Central memory CD8-positive, alpha-beta T cell (primary cell): ENCODE measurements around the gene PRM1.

Experiments
- ATAC-seq: fragments of 150-1000 bp; cut with Tn5 transposase; replicated peaks from 2 replicates; pipeline ENCODE4 v1.10.0; 2022; ENCODE audit warnings: mild to moderate bottlenecking, moderate FRiP score, moderate number of reproducible peaks; ENCODE audit not compliant: poor library complexity, severe bottlenecking; ENCODE audit errors: extremely low read depth
- DNase-seq, 2 donors: peaks; one replicate each; pipeline ENCODE4 v3.0.0; 2021; ENCODE audit warnings: low spot score in 2 of 2
- H3K27ac Mint-ChIP-seq: one replicate; pipeline ENCODE4 v1.8.0; 2022; ENCODE audit warnings: low read depth, mild to moderate bottlenecking, moderate library complexity, mixed read lengths
- H3K27me3 Mint-ChIP-seq: one replicate; pipeline ENCODE4 v1.8.0; 2022; ENCODE audit warnings: mixed read lengths
- H3K36me3 Mint-ChIP-seq: one replicate; pipeline ENCODE4 v1.8.0; 2022; ENCODE audit warnings: mild to moderate bottlenecking, moderate library complexity, mixed read lengths; ENCODE audit not compliant: insufficient read depth
- H3K4me1 Mint-ChIP-seq: one replicate; pipeline ENCODE4 v1.8.0; 2022; ENCODE audit warnings: mixed read lengths
- H3K4me3 Mint-ChIP-seq: one replicate; pipeline ENCODE4 v1.8.0; 2022; ENCODE audit warnings: mild to moderate bottlenecking, moderate library complexity, mixed read lengths
- H3K9me3 Mint-ChIP-seq: one replicate; pipeline ENCODE4 v1.8.0; 2022; ENCODE audit warnings: mixed read lengths

PRM1 gene

DNA sequence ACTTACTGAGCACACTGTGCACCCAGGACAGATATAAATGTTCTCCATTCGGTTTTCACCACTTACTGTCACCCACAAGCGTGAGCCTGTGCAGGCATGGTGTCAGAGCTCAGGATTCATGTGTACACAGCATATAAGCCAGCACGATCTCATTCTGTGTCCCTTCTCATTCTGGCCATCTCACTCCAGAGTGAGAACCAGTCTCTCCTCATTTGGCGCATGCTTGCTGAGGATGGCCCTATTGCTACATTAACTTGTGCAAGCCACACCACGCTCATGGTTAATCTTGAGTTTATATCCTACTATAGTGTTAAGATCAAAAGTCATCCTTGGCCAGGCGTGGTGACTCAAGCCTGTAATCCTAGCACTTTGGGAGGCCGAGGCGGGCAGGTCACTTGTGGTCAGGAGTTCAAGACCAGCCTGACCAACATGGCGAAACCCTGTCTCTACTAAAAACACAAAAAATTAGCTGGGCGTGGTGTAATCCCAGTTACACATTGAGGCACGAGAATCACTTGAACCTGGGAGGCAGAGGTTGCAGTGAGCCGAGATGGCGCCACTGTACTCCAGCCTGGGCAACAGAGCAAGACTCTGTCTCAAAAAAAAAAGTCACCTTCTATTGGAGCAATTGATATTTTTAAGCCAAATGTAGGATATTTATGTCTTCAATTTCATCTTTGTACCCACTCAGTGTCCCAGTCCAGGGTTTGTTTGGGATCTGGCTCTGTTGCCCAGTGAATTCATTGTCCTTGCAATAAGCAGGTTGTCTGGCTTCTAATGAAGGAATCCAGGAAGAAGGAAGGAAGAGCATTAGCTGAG, 46.0 kb downstream of the PRM1 start:
- no peak for ATAC-seq
- Mint-ChIP-seq H3K4me3 (no peak overlapping the region), H3K9me3 (no peaks in the 10 kb centered on the region), H3K27me3 (no peaks in the 10 kb centered on the region), H3K36me3 (peaks cover 5% of the 10 kb centered on the region), H3K4me1 (peaks cover 43% of the 10 kb centered on the region), H3K27ac (no peak overlapping the region)
- no peak for DNase-seq

DNA sequence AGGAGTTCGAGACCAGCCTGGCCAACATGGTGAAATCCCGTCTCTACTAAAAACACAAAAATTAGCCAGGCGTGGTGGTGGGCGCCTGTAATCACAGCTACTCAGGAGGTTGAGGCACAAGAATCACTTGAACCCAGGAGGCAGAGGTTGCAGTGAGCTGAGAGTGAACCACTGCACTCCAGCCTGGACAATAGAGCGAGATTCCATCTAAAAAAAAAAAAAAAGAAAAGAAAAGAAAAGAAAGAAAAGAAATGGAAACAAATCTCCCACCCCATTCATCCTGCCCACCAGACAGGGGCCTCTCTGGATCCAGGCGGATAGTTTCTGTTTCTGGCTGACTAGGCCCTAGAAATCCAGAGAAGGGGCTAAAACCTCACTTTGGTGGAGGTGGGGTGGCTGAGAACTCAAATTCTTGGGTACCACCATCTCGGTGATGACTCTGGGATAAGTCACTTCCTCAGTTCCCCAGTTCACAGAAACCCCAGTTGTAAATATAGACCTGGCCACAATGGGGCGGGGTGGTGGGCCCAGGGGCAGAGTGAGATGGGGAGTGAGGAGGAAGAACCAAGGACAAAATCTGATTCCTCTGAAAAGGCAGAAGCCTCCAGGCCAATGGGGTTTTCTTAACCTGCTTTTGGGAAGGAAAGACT, 47.3 kb downstream of the PRM1 start:
- Mint-ChIP-seq H3K9me3 (no peaks in the 10 kb centered on the region), H3K27ac (peak overlapping the region; percentile 97), H3K36me3 (peaks cover 3% of the 10 kb centered on the region), H3K4me3 (peak overlapping the region; percentile 74), H3K4me1 (peaks cover 46% of the 10 kb centered on the region), H3K27me3 (no peaks in the 10 kb centered on the region)
- no peak for DNase-seq
- ATAC-seq, result no peak

DNA sequence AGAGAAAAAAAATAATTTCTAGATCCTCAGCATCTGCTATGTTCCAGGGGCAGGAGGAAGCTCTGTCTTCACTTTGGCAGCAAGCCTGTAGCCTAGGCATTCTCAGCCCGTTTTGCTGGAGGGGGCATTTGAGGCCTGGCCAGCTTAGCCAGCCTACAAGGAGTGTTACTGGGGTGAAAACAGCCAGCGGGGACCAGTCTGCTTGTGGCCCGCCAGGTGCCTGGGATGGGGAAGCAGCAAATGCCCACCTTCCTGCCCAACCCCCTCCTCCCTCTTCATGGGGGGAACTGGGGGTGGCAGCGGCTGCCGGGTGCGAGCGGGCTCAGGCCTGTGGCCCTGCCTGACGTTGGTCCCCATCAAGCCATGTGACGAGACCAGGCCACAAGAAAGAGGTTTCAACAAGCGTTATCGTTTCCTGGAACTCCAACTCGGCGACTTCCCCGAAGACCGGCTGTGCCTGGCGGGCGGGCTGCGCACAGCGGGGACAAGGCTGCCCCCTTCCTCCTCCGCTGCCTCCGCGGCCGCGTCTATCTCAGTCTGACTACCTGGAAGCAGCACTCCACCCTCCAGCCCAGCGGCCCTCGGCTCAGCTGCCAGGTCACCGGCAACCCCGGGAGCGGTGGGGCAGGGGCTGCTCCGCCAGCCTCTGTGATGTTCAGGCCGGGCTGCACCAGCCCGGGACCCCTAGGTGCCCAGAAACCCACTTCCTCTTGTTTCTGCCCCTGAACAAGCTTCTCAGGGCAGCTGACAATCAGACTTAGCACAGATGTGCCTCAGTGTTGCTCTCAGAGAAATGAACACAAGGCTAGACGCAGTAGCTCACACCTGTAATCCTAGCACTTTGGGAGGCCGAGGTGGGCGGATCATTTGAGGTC, 48.0 kb downstream of the PRM1 start:
- peak overlapping the region; percentile 74 for H3K4me3 Mint-ChIP-seq
- H3K36me3 Mint-ChIP-seq, result peaks cover 3% of the 10 kb centered on the region
- no peaks in the 10 kb centered on the region for H3K27me3 Mint-ChIP-seq
- peak overlapping the region; percentile 97 for H3K27ac Mint-ChIP-seq
- peak; percentile 69 to 84 for DNase-seq
- H3K9me3 Mint-ChIP-seq, result no peaks in the 10 kb centered on the region
- peaks cover 53% of the 10 kb centered on the region for H3K4me1 Mint-ChIP-seq
- peak; percentile 89 for ATAC-seq

DNA sequence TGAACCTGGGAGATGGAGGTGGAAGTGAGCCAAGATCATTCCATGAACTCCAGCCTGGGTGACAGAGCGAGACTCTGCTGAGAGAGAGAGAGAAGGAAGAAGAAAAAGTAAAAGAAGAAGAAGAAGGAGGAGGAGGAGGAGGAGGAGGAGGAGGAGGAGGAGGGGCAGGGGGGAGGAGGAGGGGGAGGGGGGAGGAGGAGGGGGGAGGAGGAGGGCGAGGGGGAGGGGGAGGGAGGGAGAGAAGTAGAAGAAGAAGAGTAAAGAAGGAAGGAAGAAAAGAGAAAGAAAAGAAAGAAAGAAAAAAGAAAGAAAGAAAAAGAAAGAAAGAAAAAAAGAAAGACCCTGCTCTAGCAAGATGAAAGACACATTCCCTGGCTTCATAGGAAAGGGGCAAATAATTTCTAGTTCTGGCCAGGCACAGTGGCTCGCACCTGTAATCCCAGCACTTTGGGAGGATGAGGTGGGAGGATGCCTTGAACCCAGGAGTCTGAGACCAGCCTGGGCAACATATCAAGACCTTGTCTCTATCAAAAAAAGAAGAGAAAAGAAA, 48.8 kb downstream of the PRM1 start:
- H3K27ac Mint-ChIP-seq, result peak overlapping the region; percentile 97
- DNase-seq (no peak), ATAC-seq (no peak)
- H3K9me3 Mint-ChIP-seq, result no peaks in the 10 kb centered on the region
- H3K4me1 Mint-ChIP-seq, result peaks cover 53% of the 10 kb centered on the region
- no peaks in the 10 kb centered on the region for H3K27me3 Mint-ChIP-seq
- peaks cover 3% of the 10 kb centered on the region for H3K36me3 Mint-ChIP-seq
- peak overlapping the region; percentile 74 for H3K4me3 Mint-ChIP-seq

DNA sequence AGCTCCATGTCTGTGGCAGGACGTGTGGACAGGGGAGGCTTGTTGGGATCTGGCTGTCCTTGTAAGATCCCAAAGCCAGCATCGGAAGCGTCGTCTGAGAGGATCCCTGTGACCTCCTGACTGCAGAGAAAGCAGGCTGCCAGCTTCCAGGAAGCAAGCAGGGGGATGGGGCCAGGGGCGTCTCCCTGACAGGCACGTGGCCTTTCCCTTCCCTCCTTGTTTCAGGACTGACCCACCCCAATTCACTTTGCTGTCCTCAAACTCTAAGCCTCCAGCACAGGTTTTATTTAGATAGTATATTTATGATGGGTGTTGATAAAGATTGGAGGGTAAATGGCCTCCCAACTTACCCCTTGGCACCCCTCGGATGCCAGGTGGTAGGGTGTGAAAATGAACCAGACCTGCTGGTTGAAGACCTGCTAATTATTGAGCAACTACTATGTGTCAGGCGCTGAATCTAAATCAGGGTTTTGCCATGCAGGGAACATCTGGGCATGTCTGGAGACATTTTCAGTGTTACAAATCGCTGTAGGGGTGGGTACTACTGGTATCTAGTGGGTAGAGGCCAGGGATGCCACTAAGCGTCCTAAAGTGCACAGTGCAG, 49.7 kb downstream of the PRM1 start:
- Mint-ChIP-seq H3K4me3 (no peak overlapping the region), H3K27me3 (no peaks in the 10 kb centered on the region), H3K9me3 (no peaks in the 10 kb centered on the region), H3K4me1 (peaks cover 53% of the 10 kb centered on the region), H3K36me3 (peaks cover 3% of the 10 kb centered on the region), H3K27ac (peak overlapping the region; percentile 97)
- no peak for DNase-seq
- no peak for ATAC-seq
